Endothelial cell of umbilical vein (primary cell): ENCODE results near the gene CD48. TPM values are rescaled to one million over a fixed set of nuclear protein-coding genes. Genes with fewer than 3 reads are reported as not detected.
"Not testable (repeated sequence)": the region's sequence is repeated elsewhere in the genome, so short reads cannot be mapped to it uniquely, and the experiment has no call there.

Experiments
- BruUV-seq: library from RNA; stranded (reverse); fragments of 400-500 nt; replicated peaks from 2 replicates; lab custom pipeline; 2021; lab: Mats Ljungman, UMichigan
- CTCF ChIA-PET: fragments of 300-600, 350-600 bp; sonication (Branson Sonifier 250); formaldehyde crosslinking; loops from one replicate; lab custom pipeline; 2021; ENCODE audit warnings: antibody characterized with exemption, inconsistent platforms; lab: Charles Lee
- POLR2A ChIA-PET: fragments of 300-600, 350-600 bp; sonication (Branson Sonifier 250); formaldehyde crosslinking; loops from one replicate; lab custom pipeline; 2021; ENCODE audit warnings: antibody characterized with exemption, inconsistent platforms; lab: Charles Lee
- DNase-seq: peaks from one replicate; pipeline ENCODE4 v3.0.0-alpha.2; 2011; ENCODE audit warnings: low read depth, low spot score
- FAIRE-seq: peaks from 2 replicates; lab custom pipeline; 2011; peaks lifted over from hg19 to GRCh38; lab: Jason Lieb, UNC
- H2AFZ ChIP-seq: 2 replicates; pipeline ENCODE4 v1.6.0; 2012; ENCODE audit warnings: low read depth, low read length, control low read depth, inconsistent platforms
- H3K27ac ChIP-seq: 2 replicates; pipeline ENCODE4 v1.5.1; 2011; ENCODE audit warnings: low read depth, mild to moderate bottlenecking, control low read depth, low read length, moderate library complexity; ENCODE audit not compliant: insufficient read depth
- H3K27me3 ChIP-seq, 2 experiments: 2 replicates each; pipeline versions ENCODE4 v1.6.0 to v1.6.1; 2011; ENCODE audit warnings: low read length in 2 of 2, mixed read lengths in 1 of 2; ENCODE audit not compliant: control insufficient read depth in 2 of 2, insufficient read depth in 2 of 2
- H3K36me3 ChIP-seq, 2 experiments: 2 replicates in 1 of 2; 3 replicates in 1 of 2; pipeline ENCODE4 v1.5.1; 2011; ENCODE audit warnings: low read length in 2 of 2, mild to moderate bottlenecking in 1 of 2, moderate library complexity in 1 of 2; ENCODE audit not compliant: control insufficient read depth in 2 of 2, insufficient read depth in 2 of 2; ENCODE audit errors: extremely low read depth in 1 of 2
- H3K4me1 ChIP-seq: 3 replicates; pipeline ENCODE4 v1.5.1; 2011; ENCODE audit warnings: mild to moderate bottlenecking, low read length; ENCODE audit not compliant: control insufficient read depth, insufficient read depth; ENCODE audit errors: extremely low read depth
- H3K4me2 ChIP-seq: 2 replicates; pipeline ENCODE4 v1.6.1; 2011; ENCODE audit warnings: low read length, control low read depth, mixed read lengths; ENCODE audit not compliant: insufficient read depth
- H3K4me3 ChIP-seq, 3 experiments: fragments of 200-600 bp in 1 of 3; sonication (generic), shearing (Covaris generic) in 1 of 3; replicated peaks in 1 of 3; 2 replicates each; pipeline ENCODE4 v1.5.1; 2011 to 2016; ENCODE audit warnings: control low read depth in 3 of 3, low read length in 3 of 3, mild to moderate bottlenecking in 2 of 3, inconsistent platforms in 1 of 3, low read depth in 1 of 3, moderate library complexity in 1 of 3; ENCODE audit not compliant: insufficient read depth in 1 of 3
- H3K79me2 ChIP-seq: 2 replicates; pipeline ENCODE4 v1.6.0; 2012; ENCODE audit warnings: low read length, inconsistent platforms; ENCODE audit not compliant: control insufficient read depth, insufficient read depth
- H3K9ac ChIP-seq: replicated peaks from 2 replicates; pipeline ENCODE3; 2011; ENCODE audit warnings: low read length, control low read depth; ENCODE audit not compliant: insufficient read depth; ENCODE audit errors: extremely low read depth
- H3K9me1 ChIP-seq: replicated peaks from 3 replicates; pipeline ENCODE4 v1.6.0; 2011; ENCODE audit warnings: mild to moderate bottlenecking, low read length; ENCODE audit not compliant: control insufficient read depth, insufficient read depth; ENCODE audit errors: extremely low read depth
- H3K9me3 ChIP-seq: replicated peaks from 2 replicates; pipeline ENCODE4 v1.5.1; 2012; ENCODE audit warnings: low read length, inconsistent platforms; ENCODE audit not compliant: control insufficient read depth, insufficient read depth
- H4K20me1 ChIP-seq: replicated peaks from 2 replicates; pipeline ENCODE3; 2011; ENCODE audit warnings: mild to moderate bottlenecking, low read length; ENCODE audit not compliant: control insufficient read depth, insufficient read depth; ENCODE audit errors: extremely low read depth
- EZH2 ChIP-seq: IDR thresholded peaks from 2 replicates; pipeline ENCODE4 v1.6.1; 2012; ENCODE audit warnings: borderline replicate concordance, low read depth, mild to moderate bottlenecking, moderate library complexity, low read length, inconsistent platforms; ENCODE audit not compliant: severe bottlenecking
- FOS ChIP-seq: IDR thresholded peaks from 2 replicates; pipeline ENCODE4 v1.6.1; 2011; ENCODE audit warnings: mild to moderate bottlenecking, low read length, moderate library complexity, borderline replicate concordance; ENCODE audit not compliant: insufficient read depth
- GATA2 ChIP-seq: IDR thresholded peaks from 2 replicates; pipeline ENCODE4 v1.7.0; 2011; ENCODE audit warnings: low read depth, mild to moderate bottlenecking, moderate library complexity, mixed read lengths, low read length; ENCODE audit not compliant: insufficient read length, insufficient read depth
- JUN ChIP-seq: IDR thresholded peaks from 2 replicates; pipeline ENCODE4 v1.6.1; 2011; ENCODE audit warnings: borderline replicate concordance, low read depth; ENCODE audit not compliant: insufficient read length, insufficient read depth
- MAX ChIP-seq: IDR thresholded peaks from 2 replicates; pipeline ENCODE4 v1.6.1; 2011; ENCODE audit not compliant: insufficient read depth, insufficient read length
- MYC ChIP-seq: IDR thresholded peaks from one replicate; pipeline ENCODE4 v1.6.1; 2011; ENCODE audit warnings: mild to moderate bottlenecking, low read depth, low read length
- POLR2A ChIP-seq: IDR thresholded peaks from 2 replicates; pipeline ENCODE4 v1.6.1; 2012; ENCODE audit warnings: low read depth, mild to moderate bottlenecking, control low read depth, low read length
- POLR2AphosphoS5 ChIP-seq: IDR thresholded peaks from 2 replicates; pipeline ENCODE4 v1.6.1; 2012; ENCODE audit warnings: low read depth, mild to moderate bottlenecking, control low read depth, low read length, moderate library complexity; ENCODE audit not compliant: insufficient read depth
- dilution Hi-C: fragments of 300-500 bp; cut with MboI; formaldehyde crosslinking; loops from one replicate; pipeline ENCODE4 v1.15.0; 2019; ENCODE audit warnings: low sequenced_read_pairs; ENCODE audit not compliant: extremely low pct_ligation_motif_present
- intact Hi-C: fragments of 100-400 bp; cut with micrococcal nuclease; formaldehyde crosslinking; loops from one replicate; pipeline ENCODE4 v1.10.0; 2022
- polyA plus RNA-seq, 4 experiments: library from polyadenylated mRNA; depleted of rRNA in 3 of 4; stranded (reverse) in 3 of 4; unstranded in 1 of 4; fragments of >200 nt; gene quantifications; 2 replicates each; pipeline versions ENCODE4 v1.2.1 to v1.2.3, GENCODE V29; 2011 to 2012; ENCODE audit warnings: missing spikeins in 1 of 4
- total RNA-seq: library from RNA; stranded (reverse); gene quantifications from 2 replicates; pipeline ENCODE4 v1.2.3, GENCODE V29; 2021
- TF ChIP-seq, protein P1 (sequence below), 2 donors: IDR thresholded peaks; 1 replicate in 1 of 2; 2 replicates in 1 of 2; pipeline ENCODE4 v1.5.1; 2011; ENCODE audit warnings: low read length in 2 of 2, mild to moderate bottlenecking in 2 of 2, moderate library complexity in 2 of 2, control low read depth in 1 of 2, inconsistent platforms in 1 of 2, low read depth in 1 of 2; ENCODE audit not compliant: insufficient read depth in 1 of 2; ENCODE audit errors: extremely low read depth in 1 of 2

Gene CD48
- total and polyA plus RNA-seq, 2 donors (not counting 3 experiments of a cell fraction or from before 2014, with no cell fraction given) = not detected

DNA sequence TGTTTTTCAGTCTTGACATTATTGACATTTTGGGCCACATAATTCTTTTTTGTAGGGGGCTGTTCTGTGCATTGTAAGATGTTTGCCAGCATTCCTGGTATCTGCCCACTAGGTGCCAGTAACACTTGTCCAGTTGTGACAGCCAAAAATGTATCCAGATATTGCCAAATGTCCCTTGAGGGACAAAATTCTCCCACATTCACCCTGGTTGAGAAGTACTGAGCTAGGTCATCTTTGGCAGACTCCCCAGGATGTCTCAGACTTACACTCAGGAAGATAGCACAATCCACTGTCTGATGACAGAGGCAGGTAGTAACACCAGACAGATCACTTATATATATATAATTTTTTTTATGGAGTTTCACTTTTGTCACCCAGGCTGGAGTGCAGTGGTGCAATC lies 5.9 kb downstream of the CD48 start:
- no peaks in the 10 kb centered on the region for H3K9me3 ChIP-seq
- no peak overlapping the region for H3K9ac ChIP-seq
- H4K20me1 ChIP-seq = no peaks in the 10 kb centered on the region
- TF ChIP-seq JUN (no peak), MYC (no peak), POLR2A (no peak), FOS (no peak), EZH2 (no peak), MAX (no peak), POLR2AphosphoS5 (no peak), GATA2 (no peak)
- TF ChIP-seq, protein P1, sequence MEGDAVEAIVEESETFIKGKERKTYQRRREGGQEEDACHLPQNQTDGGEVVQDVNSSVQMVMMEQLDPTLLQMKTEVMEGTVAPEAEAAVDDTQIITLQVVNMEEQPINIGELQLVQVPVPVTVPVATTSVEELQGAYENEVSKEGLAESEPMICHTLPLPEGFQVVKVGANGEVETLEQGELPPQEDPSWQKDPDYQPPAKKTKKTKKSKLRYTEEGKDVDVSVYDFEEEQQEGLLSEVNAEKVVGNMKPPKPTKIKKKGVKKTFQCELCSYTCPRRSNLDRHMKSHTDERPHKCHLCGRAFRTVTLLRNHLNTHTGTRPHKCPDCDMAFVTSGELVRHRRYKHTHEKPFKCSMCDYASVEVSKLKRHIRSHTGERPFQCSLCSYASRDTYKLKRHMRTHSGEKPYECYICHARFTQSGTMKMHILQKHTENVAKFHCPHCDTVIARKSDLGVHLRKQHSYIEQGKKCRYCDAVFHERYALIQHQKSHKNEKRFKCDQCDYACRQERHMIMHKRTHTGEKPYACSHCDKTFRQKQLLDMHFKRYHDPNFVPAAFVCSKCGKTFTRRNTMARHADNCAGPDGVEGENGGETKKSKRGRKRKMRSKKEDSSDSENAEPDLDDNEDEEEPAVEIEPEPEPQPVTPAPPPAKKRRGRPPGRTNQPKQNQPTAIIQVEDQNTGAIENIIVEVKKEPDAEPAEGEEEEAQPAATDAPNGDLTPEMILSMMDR (IDR thresholded peaks at IDR 0.05; ENCODE audit: extremely low read depth in 1 of 2, insufficient read depth in 1 of 2, low read depth in 1 of 2, low read length in 2 of 2) = no peak
- no peak overlapping the region for H2AFZ ChIP-seq
- no peak overlapping the region for H3K4me2 ChIP-seq
- H3K9me1 ChIP-seq = no peaks in the 10 kb centered on the region
- H3K27ac ChIP-seq = no peak overlapping the region
- DNase-seq (no peak), FAIRE-seq (peak; percentile 42)
- no TSS peak for BruUV-seq
- intact Hi-C loops (no loop called here), dilution Hi-C loops (no loop called here)
- ChIA-PET CTCF (no interaction called here), POLR2A (no interaction called here)
- H3K4me1 ChIP-seq = no peaks in the 10 kb centered on the region
- no peaks in the 10 kb centered on the region for H3K36me3 ChIP-seq
- H3K4me3 ChIP-seq = no peak overlapping the region
- H3K27me3 ChIP-seq = peaks cover 0 to 7% of the 10 kb centered on the region in 2 experiments
- no peaks in the 10 kb centered on the region for H3K79me2 ChIP-seq

DNA sequence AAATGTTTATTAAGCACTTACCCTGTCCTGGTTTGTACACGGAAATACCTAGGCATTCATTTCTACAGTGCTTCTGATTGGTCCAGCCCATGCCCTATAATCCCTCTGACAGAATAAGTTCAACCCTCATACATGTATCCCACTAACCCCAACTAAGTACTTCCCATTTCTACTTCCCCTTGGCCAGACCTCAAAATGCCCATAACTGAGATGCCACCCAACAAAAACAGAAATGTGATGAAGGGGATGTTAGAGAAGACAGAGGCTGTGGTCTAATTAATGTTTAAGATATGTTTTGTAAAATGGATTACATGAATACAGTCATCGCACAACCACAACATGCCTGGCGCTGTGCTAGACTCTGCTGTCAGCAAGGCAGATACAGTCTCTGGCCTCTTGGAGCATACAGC lies 6.4 kb downstream of the CD48 start:
- BruUV-seq, POLR2A ChIA-PET: not testable (repeated sequence)

More for the DNA sequence above, 6.4 kb downstream of the CD48 start:
- H3K27ac ChIP-seq, H3K4me2 ChIP-seq, H3K9me1 ChIP-seq, H2AFZ ChIP-seq, CTCF ChIA-PET, DNase-seq, intact Hi-C loops, dilution Hi-C loops, H3K4me1 ChIP-seq, H3K9ac ChIP-seq, H3K4me3 ChIP-seq, FAIRE-seq, H3K79me2 ChIP-seq, H4K20me1 ChIP-seq, H3K27me3 ChIP-seq, H3K36me3 ChIP-seq, H3K9me3 ChIP-seq: not testable (repeated sequence)
